BJ (cell line): ENCODE results near the gene TRANK1. TPM values are rescaled to one million over a fixed set of nuclear protein-coding genes. Genes with fewer than 3 reads are reported as not detected.
"Not testable (repeated sequence)": the region's sequence is repeated elsewhere in the genome, so short reads cannot be mapped to it uniquely, and the experiment has no call there.

ENCODE experiments used
- CTCF ChIA-PET: fragments of 350-600 bp; formaldehyde crosslinking; extraction: SDS; loops from one replicate; lab custom pipeline; 2021; ENCODE audit warnings: antibody characterized with exemption, inconsistent platforms; lab: Yijun Ruan, JAX
- POLR2A ChIA-PET: fragments of 300-600 bp; sonication (Branson Sonifier 250); formaldehyde crosslinking; extraction: SDS; loops from one replicate; lab custom pipeline; 2021; ENCODE audit warnings: antibody characterized with exemption; lab: Charles Lee
- DNase-seq: peaks from one replicate; pipeline ENCODE4 v3.0.0-alpha.2; 2011; ENCODE audit warnings: low read depth
- H3K27me3 ChIP-seq: 2 replicates; pipeline ENCODE4 v1.6.0; 2011; ENCODE audit warnings: low read length; ENCODE audit not compliant: control insufficient read depth, insufficient read depth
- H3K36me3 ChIP-seq: 2 replicates; pipeline ENCODE4 v1.5.1; 2011; ENCODE audit warnings: low read length; ENCODE audit not compliant: control insufficient read depth, insufficient read depth
- H3K4me3 ChIP-seq: 2 replicates; pipeline ENCODE4 v1.5.1; 2011; ENCODE audit warnings: low read depth, mild to moderate bottlenecking, control low read depth, low read length
- polyA plus RNA-seq: library from polyadenylated mRNA; depleted of rRNA; stranded (reverse); fragments of >200 nt; gene quantifications from 2 replicates; pipeline ENCODE4 v1.2.3, GENCODE V29; 2011
- TF ChIP-seq, protein P1 (sequence below): IDR thresholded peaks from 2 replicates; pipeline ENCODE4 v1.5.1; 2011; ENCODE audit warnings: low read depth, mild to moderate bottlenecking, control low read depth, inconsistent platforms, low read length, moderate library complexity; ENCODE audit not compliant: insufficient read depth

Gene TRANK1
- polyA plus RNA-seq, 1 experiment = 11.3 TPM

- ChIA-PET CTCF (interaction anchor here (0.7 to 2.6 kb wide), 4 partner anchors 27 to 323 kb away, joined by 3 to 21 read pairs (median 5); partner anchors contain the start of gene TRANK1), POLR2A (no interaction called here)
- no peaks in the 10 kb centered on the region for H3K27me3 ChIP-seq
- H3K36me3 ChIP-seq = no peaks in the 10 kb centered on the region
- TF ChIP-seq, protein P1, sequence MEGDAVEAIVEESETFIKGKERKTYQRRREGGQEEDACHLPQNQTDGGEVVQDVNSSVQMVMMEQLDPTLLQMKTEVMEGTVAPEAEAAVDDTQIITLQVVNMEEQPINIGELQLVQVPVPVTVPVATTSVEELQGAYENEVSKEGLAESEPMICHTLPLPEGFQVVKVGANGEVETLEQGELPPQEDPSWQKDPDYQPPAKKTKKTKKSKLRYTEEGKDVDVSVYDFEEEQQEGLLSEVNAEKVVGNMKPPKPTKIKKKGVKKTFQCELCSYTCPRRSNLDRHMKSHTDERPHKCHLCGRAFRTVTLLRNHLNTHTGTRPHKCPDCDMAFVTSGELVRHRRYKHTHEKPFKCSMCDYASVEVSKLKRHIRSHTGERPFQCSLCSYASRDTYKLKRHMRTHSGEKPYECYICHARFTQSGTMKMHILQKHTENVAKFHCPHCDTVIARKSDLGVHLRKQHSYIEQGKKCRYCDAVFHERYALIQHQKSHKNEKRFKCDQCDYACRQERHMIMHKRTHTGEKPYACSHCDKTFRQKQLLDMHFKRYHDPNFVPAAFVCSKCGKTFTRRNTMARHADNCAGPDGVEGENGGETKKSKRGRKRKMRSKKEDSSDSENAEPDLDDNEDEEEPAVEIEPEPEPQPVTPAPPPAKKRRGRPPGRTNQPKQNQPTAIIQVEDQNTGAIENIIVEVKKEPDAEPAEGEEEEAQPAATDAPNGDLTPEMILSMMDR = peak; percentile 44
- no peak for DNase-seq
- H3K4me3 ChIP-seq = no peak overlapping the region
These were observed 40.2 kb downstream of the TRANK1 start for GRCh38 chr3:36904641-36905040.

- H3K4me3 ChIP-seq, H3K36me3 ChIP-seq, POLR2A ChIA-PET, DNase-seq, H3K27me3 ChIP-seq: not testable (repeated sequence)
- CTCF ChIA-PET = interaction anchor here (1.8 to 2.6 kb wide), 2 partner anchors 40 to 55 kb away, joined by 4 to 21 read pairs; partner anchors contain the start of gene TRANK1
These were observed 40.8 kb downstream of the TRANK1 start for GRCh38 chr3:36904065-36904464.

DNA sequence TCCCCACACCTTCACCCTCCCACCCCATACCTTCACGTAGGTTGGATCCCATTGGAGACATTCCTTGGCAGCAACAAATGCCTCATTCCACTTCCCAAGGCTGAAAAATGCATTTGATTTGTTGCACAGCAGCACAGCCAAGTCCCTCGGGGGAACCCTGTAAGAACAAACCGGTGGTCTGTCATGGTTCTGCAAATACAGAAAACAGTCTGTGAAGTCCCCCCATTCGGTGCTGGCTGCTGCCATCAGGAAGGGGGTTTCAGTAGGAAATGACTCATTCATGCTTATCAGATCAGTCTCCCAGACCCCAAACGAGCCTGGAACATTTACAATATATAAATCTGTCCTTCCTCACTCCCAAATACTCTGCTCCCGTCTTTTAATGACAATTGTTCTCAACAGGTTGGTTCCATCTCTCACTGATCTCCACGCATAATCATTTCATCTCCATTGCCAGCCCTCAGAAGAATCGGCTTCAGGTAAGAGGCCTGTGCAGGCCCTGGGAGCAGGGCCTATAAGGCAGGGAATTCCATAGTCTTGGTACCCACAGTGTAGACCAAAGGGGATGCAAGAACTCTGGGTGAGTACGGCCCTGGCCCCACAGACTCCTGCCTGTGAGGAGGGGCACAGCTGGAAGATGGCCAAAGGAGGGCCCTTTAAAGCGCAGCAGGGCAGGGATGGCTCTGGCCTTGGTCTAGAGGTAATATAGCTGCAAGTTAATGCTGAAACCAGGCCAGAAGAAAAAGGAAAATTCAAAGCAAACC is 41.6 kb downstream of the TRANK1 start:
- DNase-seq = no peak
- no peaks in the 10 kb centered on the region for H3K27me3 ChIP-seq
- CTCF ChIA-PET = interaction anchor here (0.5 to 2.6 kb wide), 3 partner anchors 31 to 68 kb away, joined by 3 to 21 read pairs (median 3); no protein-coding TSS in a partner anchor
- TF ChIP-seq, protein P1 = no peak
- no peaks in the 10 kb centered on the region for H3K36me3 ChIP-seq
- POLR2A ChIA-PET = no interaction called here
- H3K4me3 ChIP-seq = no peak overlapping the region

GRCh38 chr3:36901588-36901987 is 43.3 kb downstream of the TRANK1 start:
- ChIA-PET CTCF (interaction anchor here (0.6 to 1.2 kb wide), 3 partner anchors 8 to 57 kb away, joined by 3 to 6 read pairs (median 3); no protein-coding TSS in a partner anchor), POLR2A (no interaction called here)
- TF ChIP-seq, protein P1 = no peak
- Histone ChIP-seq H3K4me3 (no peak overlapping the region), H3K27me3 (no peaks in the 10 kb centered on the region), H3K36me3 (peaks cover 2% of the 10 kb centered on the region; the same call in 1 of the 2 replicates)
- no peak for DNase-seq

- ChIA-PET CTCF (interaction anchor here (0.6 kb wide), 1 partner anchor 8 kb away, joined by 3 read pairs; no protein-coding TSS in a partner anchor), POLR2A (no interaction called here)
- H3K36me3 ChIP-seq = peaks cover 2% of the 10 kb centered on the region; the same call in 1 of the 2 replicates
- no peak overlapping the region for H3K4me3 ChIP-seq
- TF ChIP-seq, protein P1 = no peak
- no peak for DNase-seq
- no peaks in the 10 kb centered on the region for H3K27me3 ChIP-seq
These were observed 44.1 kb downstream of the TRANK1 start for GRCh38 chr3:36900474-36901443.
